AG08395 (cell line): ENCODE results near the gene MACF1.
A peak's percentile ranks its signal among the peaks of the same experiment; 100 is the strongest.

ENCODE experiments used
- DNase-seq: peaks from one replicate; pipeline ENCODE4 v3.0.0; 2012; ENCODE audit warnings: mixed read lengths, low spot score

The MACF1 gene

DNA sequence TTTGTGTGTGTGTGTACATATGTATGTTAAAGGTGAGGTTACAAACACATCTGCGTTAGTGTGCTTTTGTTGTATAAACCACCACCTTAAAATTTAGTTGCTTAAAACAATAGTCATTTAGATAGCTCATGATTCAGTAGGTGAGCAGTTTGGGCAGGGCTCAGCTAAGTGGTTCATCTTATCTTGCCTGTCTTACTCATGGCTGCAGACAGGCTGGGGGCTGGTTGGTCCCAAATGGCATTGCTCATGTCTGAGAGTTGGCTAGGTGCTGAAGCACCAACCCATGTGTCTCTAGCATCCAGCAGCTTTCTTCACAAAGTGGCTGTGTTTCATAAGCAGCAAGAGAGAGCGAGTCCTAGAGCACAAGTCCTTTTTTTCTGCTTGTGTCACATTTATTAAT lies 91.4 kb downstream of the MACF1 start:
- DNase-seq = no peak

DNA sequence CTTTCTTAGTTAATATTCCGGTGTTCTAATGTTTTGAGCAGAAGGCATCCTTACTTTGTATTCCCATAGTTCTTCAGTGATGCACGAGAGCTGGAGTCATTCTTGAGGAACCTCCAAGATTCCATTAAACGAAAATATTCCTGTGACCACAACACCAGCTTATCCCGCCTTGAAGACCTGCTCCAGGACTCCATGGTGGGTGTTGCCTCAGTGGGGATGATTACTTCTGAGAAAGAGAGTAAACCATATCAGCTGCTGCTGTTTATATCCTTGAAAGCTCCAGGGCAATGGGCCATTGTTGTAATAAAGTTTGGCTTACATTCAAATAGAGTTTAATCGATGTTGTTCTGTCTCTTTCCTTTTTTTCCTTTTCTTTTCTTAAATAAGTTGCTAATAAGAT lies 93.1 kb downstream of the MACF1 start:
- DNase-seq = peak; percentile 22

GRCh38 chr1:39301606-39302005 lies 97.1 kb downstream of the MACF1 start:
- no peak for DNase-seq

- no peak for DNase-seq
These were observed 101.1 kb downstream of the MACF1 start for GRCh38 chr1:39305555-39305954.

- DNase-seq = no peak
These were observed 105.5 kb downstream of the MACF1 start for GRCh38 chr1:39310015-39310414.

DNA sequence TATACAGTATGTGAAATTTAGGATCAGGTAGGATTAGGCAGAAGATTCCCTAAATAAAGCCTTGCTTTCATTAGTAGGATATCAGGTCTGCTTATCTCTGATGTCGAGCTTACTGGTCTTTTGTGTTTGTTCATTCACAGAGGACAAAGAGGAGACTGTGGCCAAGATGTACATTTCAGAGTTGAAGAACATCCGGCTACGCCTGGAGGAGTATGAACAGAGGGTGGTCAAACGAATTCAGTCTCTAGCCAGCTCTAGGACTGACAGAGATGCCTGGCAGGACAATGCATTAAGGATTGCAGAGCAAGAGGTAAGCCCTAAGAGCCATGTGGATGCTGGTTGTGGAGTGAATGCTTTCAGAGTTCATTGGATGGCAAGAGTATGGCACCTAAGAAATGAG lies 106.2 kb downstream of the MACF1 start:
- no peak for DNase-seq

DNA sequence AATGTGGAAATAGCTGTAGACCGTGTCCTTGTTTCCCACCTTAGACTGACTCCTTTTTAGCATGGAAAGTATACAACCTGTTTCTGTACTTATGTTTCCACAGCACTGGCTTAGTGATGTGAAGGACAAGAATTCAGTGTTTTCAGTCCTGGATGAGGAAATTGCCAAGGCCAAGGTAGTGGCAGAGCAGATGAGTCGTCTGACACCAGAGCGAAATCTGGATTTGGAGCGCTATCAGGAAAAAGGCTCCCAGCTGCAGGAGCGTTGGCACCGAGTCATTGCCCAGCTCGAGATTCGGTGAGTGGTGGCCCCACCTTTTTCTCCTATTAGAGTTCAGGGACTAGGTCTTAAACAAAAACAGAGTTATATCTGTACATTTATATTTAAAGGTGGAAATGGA lies 112.6 kb downstream of the MACF1 start:
- DNase-seq = no peak

GRCh38 chr1:39317910-39318633 lies 113.6 kb downstream of the MACF1 start:
- DNase-seq = no peak

GRCh38 chr1:39321979-39322378 lies 117.5 kb downstream of the MACF1 start:
- DNase-seq = no peak

DNA sequence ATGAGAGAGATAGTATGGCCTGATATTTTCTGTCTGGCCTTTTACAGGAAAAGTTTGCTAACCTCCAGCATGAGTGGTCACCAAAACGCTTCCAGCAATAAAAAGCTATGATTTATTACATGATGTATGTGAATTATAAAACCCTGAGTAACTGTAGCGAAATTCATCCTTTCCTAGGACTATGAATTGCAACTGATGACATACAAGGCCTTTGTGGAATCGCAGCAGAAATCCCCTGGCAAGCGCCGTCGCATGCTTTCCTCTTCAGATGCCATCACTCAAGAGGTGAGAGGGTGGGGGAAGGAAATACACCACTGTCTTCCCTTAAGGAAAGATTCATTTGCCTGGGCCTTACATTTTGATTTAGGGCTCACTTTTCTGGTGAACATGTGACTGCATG lies 117.9 kb downstream of the MACF1 start:
- no peak for DNase-seq

GRCh38 chr1:39324888-39325287 lies 120.4 kb downstream of the MACF1 start:
- no peak for DNase-seq

GRCh38 chr1:39326836-39327235 lies 122.3 kb downstream of the MACF1 start:
- DNase-seq = no peak

- DNase-seq = no peak
These were observed 123.6 kb downstream of the MACF1 start for GRCh38 chr1:39328095-39328494.

DNA sequence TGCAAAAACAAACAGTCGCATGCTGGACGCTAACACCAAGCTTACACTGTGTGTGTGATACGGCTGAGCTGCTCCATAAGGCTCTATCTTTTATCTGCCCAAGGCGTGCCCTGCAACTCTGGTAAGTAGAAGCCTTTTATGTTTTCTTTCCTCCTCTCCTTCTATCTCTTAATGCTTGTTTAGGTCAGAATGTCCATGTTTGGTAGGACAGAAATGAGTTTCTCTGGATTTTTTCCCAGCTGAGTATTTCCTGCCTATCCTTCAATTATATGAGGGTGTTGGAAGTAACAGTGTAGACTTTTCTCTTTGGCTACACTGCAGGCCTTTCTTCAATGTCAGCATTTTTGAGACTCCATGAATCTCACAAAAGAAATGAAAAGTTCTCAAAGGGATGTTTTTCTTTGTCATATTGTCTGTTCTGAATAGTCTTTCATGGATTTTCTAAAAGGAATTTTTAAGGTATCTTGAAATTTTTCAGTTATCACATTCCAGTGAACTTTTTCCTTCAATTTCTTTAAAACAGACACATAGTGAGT lies 124.2 kb downstream of the MACF1 start:
- DNase-seq = no peak

DNA sequence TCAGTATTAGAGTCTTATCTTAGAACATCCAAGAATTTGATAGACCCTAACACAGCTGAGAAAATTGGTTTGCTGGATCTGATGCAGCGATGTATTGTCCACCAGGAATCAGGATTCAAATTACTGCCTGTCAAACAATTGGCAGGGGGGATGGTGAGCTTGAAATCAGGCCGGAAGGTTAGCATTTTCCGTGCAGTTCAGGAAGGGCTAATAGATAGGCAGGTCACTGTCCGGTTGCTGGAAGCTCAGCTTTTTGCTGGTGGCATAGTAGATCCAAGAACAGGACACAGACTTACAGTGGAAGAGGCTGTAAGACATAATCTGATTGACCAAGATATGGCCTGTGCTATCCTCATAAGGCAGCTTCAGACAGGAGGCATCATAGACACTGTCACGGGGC lies 127.2 kb downstream of the MACF1 start:
- no peak for DNase-seq

DNA sequence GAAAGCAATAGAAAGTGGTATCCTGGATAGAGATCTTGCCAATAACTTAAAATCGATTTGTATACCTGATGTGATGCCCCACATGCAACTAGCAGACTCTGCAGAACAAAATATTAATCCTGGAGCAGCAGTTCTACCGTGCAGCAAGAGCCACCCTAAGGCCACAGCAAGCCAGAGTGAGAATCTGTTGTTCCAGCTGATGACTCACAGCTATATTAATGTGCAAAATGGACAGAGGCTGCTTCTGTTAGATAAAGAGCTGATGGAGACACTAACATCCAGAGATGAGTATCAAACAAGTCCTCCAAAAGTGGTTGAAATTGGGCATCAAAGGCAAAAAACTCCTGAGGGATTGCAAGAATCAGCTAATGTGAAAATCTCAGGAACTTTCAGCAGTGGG lies 127.8 kb downstream of the MACF1 start:
- DNase-seq = no peak

GRCh38 chr1:39332828-39333227 lies 128.3 kb downstream of the MACF1 start:
- DNase-seq = no peak

DNA sequence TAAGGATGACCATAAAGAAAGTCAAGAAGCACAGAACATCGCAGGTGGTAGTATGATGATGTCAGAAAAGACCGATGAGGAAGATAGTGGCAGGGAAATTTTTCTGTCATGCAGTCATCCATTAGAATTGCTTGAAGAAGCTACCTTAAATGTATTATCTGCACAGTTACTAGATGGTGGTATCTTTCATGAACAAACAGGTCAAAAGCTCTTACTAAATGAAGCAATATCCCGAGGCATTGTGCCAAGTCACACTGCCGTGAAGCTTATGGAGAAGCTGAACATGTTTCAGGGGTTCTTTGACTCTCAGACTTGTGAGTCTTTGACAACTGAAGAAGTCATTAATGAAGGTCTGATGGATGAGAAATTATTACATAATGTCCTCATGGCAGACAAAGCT lies 128.8 kb downstream of the MACF1 start:
- no peak for DNase-seq

DNA sequence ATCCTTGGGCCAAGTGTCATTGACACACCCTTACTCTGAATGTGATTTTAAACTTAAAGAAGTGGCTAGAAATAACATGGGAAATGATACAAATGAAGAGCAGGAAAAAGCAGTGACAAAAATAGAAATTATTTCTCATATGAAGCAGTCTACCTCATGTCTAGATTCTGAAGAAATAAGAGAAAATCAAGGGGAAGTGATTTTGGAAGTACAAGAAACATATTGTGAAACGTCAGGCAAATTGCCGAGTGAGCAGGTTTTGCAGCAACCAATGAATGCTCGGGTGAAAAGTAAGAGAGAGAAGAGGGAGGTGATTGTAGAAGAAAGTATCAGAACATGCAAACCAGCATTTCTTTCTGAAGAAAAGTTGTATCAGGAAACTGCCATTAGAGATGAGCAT lies 130.7 kb downstream of the MACF1 start:
- no peak for DNase-seq

GRCh38 chr1:39337067-39337466 lies 132.6 kb downstream of the MACF1 start:
- DNase-seq = no peak

DNA sequence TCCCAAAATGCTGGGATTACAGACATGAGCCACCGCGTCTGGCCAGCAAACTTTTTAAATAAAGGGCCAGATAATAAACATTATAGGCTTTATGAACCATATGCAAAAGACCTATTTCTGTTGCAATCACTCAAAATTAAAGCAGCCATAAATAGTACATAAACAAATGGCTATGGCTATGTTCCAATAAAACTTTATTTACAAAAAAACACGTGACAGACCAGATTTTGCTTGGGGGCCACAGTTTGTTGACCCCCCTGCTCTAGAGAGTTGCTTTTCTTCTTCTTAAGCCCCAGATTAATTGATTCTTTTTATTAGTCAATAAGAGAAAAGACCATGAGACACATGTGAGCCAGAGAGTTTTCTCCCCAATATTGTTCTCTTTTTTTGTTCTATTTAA lies 138.3 kb downstream of the MACF1 start:
- DNase-seq = no peak

GRCh38 chr1:39344394-39345154 lies 140.1 kb downstream of the MACF1 start:
- DNase-seq = no peak

GRCh38 chr1:39346872-39347271 lies 142.4 kb downstream of the MACF1 start:
- no peak for DNase-seq

DNA sequence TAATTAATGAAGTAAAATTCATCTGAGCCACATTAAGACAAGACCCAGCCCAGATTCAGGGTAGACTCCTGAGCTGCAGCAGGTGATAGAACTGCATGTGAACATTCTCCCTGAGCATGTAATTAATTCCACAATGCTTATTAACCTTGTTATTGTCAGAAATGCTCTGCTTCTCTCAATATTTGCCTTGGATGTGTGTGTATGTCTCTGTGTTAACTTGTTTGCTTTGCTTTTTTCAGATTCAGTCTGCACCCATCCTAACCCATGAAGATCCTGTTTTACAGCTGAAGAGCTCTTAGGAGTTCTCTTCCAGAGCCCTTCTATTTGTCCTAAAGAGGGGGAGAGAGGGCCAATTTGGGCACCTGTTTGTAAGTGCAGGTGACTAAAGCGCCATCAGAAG lies 143.8 kb downstream of the MACF1 start:
- DNase-seq = no peak
